Fibroblast of lung (primary cell): ENCODE measurements around the gene ELMO1. TPM values are rescaled to one million over a fixed set of nuclear protein-coding genes. Genes with fewer than 3 reads are reported as not detected.

Experiments used
- DNase-seq, 2 donors: peaks; one replicate each; pipeline versions ENCODE4 v3.0.0 to v3.0.0-alpha.2; 2010; ENCODE audit warnings: low read depth in 2 of 2
- H2AFZ ChIP-seq: 2 replicates; pipeline ENCODE4 v1.5.1; 2012; ENCODE audit warnings: low read length, control low read depth, inconsistent platforms
- H3K27ac ChIP-seq: 2 replicates; pipeline ENCODE4 v1.5.1; 2011; ENCODE audit warnings: low read length, control low read depth; ENCODE audit not compliant: insufficient read depth
- H3K27me3 ChIP-seq: 2 replicates; pipeline ENCODE4 v1.5.1; 2011; ENCODE audit warnings: mild to moderate bottlenecking, low read length; ENCODE audit not compliant: control insufficient read depth, insufficient read depth
- H3K36me3 ChIP-seq: 2 replicates; pipeline ENCODE4 v1.5.1; 2011; ENCODE audit warnings: low read length; ENCODE audit not compliant: control insufficient read depth, insufficient read depth
- H3K4me1 ChIP-seq: 2 replicates; pipeline ENCODE4 v1.5.1; 2011; ENCODE audit warnings: low read length; ENCODE audit not compliant: control insufficient read depth, insufficient read depth; ENCODE audit errors: extremely low read depth
- H3K4me2 ChIP-seq: 2 replicates; pipeline ENCODE4 v1.5.1; 2011; ENCODE audit warnings: low read length, control low read depth; ENCODE audit not compliant: insufficient read depth; ENCODE audit errors: extremely low read depth
- H3K4me3 ChIP-seq, 4 experiments: fragments of 200-600 bp in 1 of 4; sonication (generic) in 1 of 4; replicated peaks in 1 of 4; 2 replicates each; pipeline ENCODE4 v1.5.1; 2011 to 2016; ENCODE audit warnings: low read length in 4 of 4, low read depth in 3 of 4, mild to moderate bottlenecking in 3 of 4, control low read depth in 2 of 4, inconsistent platforms in 1 of 4, mixed read lengths in 1 of 4; ENCODE audit not compliant: insufficient read depth in 1 of 4; ENCODE audit errors: control extremely low read depth in 1 of 4
- H3K79me2 ChIP-seq: 2 replicates; pipeline ENCODE4 v1.5.1; 2012; ENCODE audit warnings: mild to moderate bottlenecking, low read length, inconsistent platforms; ENCODE audit not compliant: control insufficient read depth, insufficient read depth
- H3K9ac ChIP-seq: 2 replicates; pipeline ENCODE4 v1.5.1; 2011; ENCODE audit warnings: mild to moderate bottlenecking, low read length, control low read depth; ENCODE audit not compliant: insufficient read depth
- H3K9me3 ChIP-seq: 2 replicates; pipeline ENCODE4 v1.5.1; 2012; ENCODE audit warnings: low read depth, low read length; ENCODE audit not compliant: control insufficient read depth, insufficient read depth
- H4K20me1 ChIP-seq: 2 replicates; pipeline ENCODE4 v1.5.1; 2011; ENCODE audit warnings: low read length; ENCODE audit not compliant: control insufficient read depth, insufficient read depth; ENCODE audit errors: extremely low read depth
- CTCF ChIP-seq, 2 donors: IDR thresholded peaks in 1 of 2; conservative IDR thresholded peaks in 1 of 2; 1 replicate in 1 of 2; 2 replicates in 1 of 2; pipeline ENCODE4 v1.5.1; 2011 to 2012; ENCODE audit warnings: low read length in 2 of 2, control low read depth in 1 of 2, inconsistent platforms in 1 of 2, low read depth in 1 of 2, mild to moderate bottlenecking in 1 of 2
- EZH2 ChIP-seq: IDR thresholded peaks from 2 replicates; pipeline ENCODE4 v1.5.1; 2012; ENCODE audit warnings: low read length, control low read depth, mild to moderate bottlenecking; ENCODE audit errors: missing control alignments
- polyA plus RNA-seq, 2 donors: library from polyadenylated mRNA; depleted of rRNA in 1 of 2; stranded (reverse) in 1 of 2; unstranded in 1 of 2; fragments of >200 nt; gene quantifications; 2 replicates each; pipeline ENCODE4 v1.2.1, GENCODE V29; 2011 to 2012; ENCODE audit warnings: missing spikeins in 1 of 2
- total RNA-seq: library from RNA; depleted of rRNA; stranded (reverse); fragments of >200 nt; gene quantifications from 2 replicates; pipeline ENCODE4 v1.2.1, GENCODE V29; 2014

ELMO1 gene
- total and polyA plus RNA-seq, 2 donors (not counting 1 experiment from before 2014, with no cell fraction given) = 0.50 TPM; not detected in 1

GRCh38 chr7:36928718-36929117 is 519.9 kb downstream of the ELMO1 start:
- no peak for DNase-seq
- Histone ChIP-seq H3K9me3 (no peaks in the 10 kb centered on the region), H3K79me2 (no peaks in the 10 kb centered on the region), H3K27ac (no peak overlapping the region), H3K4me2 (no peak overlapping the region), H3K9ac (no peak overlapping the region), H3K36me3 (no peaks in the 10 kb centered on the region), H4K20me1 (no peaks in the 10 kb centered on the region), H3K4me3 (no peak overlapping the region), H3K27me3 (no peaks in the 10 kb centered on the region), H2AFZ (no peak overlapping the region), H3K4me1 (no peaks in the 10 kb centered on the region)
- TF ChIP-seq CTCF (conservative IDR thresholded peaks at IDR 0.05 in 1 of 2, IDR thresholded peaks at IDR 0.05 in 1 of 2; ENCODE audit: low read depth in 1 of 2, low read length in 2 of 2) = no peak
- no peak for TF ChIP-seq EZH2

- no peaks in the 10 kb centered on the region for H4K20me1 ChIP-seq
- no peaks in the 10 kb centered on the region for H3K79me2 ChIP-seq
- H3K4me2 ChIP-seq = no peak overlapping the region
- TF ChIP-seq EZH2 = no peak
- no peak for TF ChIP-seq CTCF (conservative IDR thresholded peaks at IDR 0.05 in 1 of 2, IDR thresholded peaks at IDR 0.05 in 1 of 2; ENCODE audit: low read depth in 1 of 2, low read length in 2 of 2)
- H3K36me3 ChIP-seq = no peaks in the 10 kb centered on the region
- H3K4me1 ChIP-seq = no peaks in the 10 kb centered on the region
- H3K9me3 ChIP-seq = no peaks in the 10 kb centered on the region
- H3K27ac ChIP-seq = no peak overlapping the region
- no peak for DNase-seq
- no peak overlapping the region for H3K9ac ChIP-seq
- no peak overlapping the region for H3K4me3 ChIP-seq
- no peak overlapping the region for H2AFZ ChIP-seq
- H3K27me3 ChIP-seq = no peaks in the 10 kb centered on the region
These were observed 520.4 kb downstream of the ELMO1 start for GRCh38 chr7:36928311-36928710.

- Histone ChIP-seq H3K27me3 (no peaks in the 10 kb centered on the region), H3K9me3 (no peaks in the 10 kb centered on the region), H2AFZ (no peak overlapping the region), H3K4me1 (no peaks in the 10 kb centered on the region), H3K79me2 (no peaks in the 10 kb centered on the region), H3K4me3 (no peak overlapping the region), H3K36me3 (no peaks in the 10 kb centered on the region), H3K27ac (no peak overlapping the region), H3K4me2 (no peak overlapping the region), H3K9ac (no peak overlapping the region), H4K20me1 (no peaks in the 10 kb centered on the region)
- TF ChIP-seq EZH2 (no peak), CTCF (conservative IDR thresholded peaks at IDR 0.05 in 1 of 2, IDR thresholded peaks at IDR 0.05 in 1 of 2; ENCODE audit: low read depth in 1 of 2, low read length in 2 of 2) (no peak)
- DNase-seq = no peak
These were observed 523.0 kb downstream of the ELMO1 start for GRCh38 chr7:36925691-36926090.
